Central memory CD8-positive, alpha-beta T cell (primary cell): ENCODE measurements around the gene SNRPB.
"Not testable (repeated sequence)": the region's sequence is repeated elsewhere in the genome, so short reads cannot be mapped to it uniquely, and the experiment has no call there.

Source experiments
- ATAC-seq: fragments of 150-1000 bp; cut with Tn5 transposase; replicated peaks from 2 replicates; pipeline ENCODE4 v1.10.0; 2022; ENCODE audit warnings: mild to moderate bottlenecking, moderate FRiP score, moderate number of reproducible peaks; ENCODE audit not compliant: poor library complexity, severe bottlenecking; ENCODE audit errors: extremely low read depth
- DNase-seq, 2 donors: peaks; one replicate each; pipeline ENCODE4 v3.0.0; 2021; ENCODE audit warnings: low spot score in 2 of 2
- H3K27ac Mint-ChIP-seq: one replicate; pipeline ENCODE4 v1.8.0; 2022; ENCODE audit warnings: low read depth, mild to moderate bottlenecking, moderate library complexity, mixed read lengths
- H3K27me3 Mint-ChIP-seq: one replicate; pipeline ENCODE4 v1.8.0; 2022; ENCODE audit warnings: mixed read lengths
- H3K36me3 Mint-ChIP-seq: one replicate; pipeline ENCODE4 v1.8.0; 2022; ENCODE audit warnings: mild to moderate bottlenecking, moderate library complexity, mixed read lengths; ENCODE audit not compliant: insufficient read depth
- H3K4me1 Mint-ChIP-seq: one replicate; pipeline ENCODE4 v1.8.0; 2022; ENCODE audit warnings: mixed read lengths
- H3K4me3 Mint-ChIP-seq: one replicate; pipeline ENCODE4 v1.8.0; 2022; ENCODE audit warnings: mild to moderate bottlenecking, moderate library complexity, mixed read lengths
- H3K9me3 Mint-ChIP-seq: one replicate; pipeline ENCODE4 v1.8.0; 2022; ENCODE audit warnings: mixed read lengths

The SNRPB gene

GRCh38 chr20:2470423-2471193 is at the start of gene SNRPB:
Gene SNRPB (minus strand): TSS chr20:2470789. CDS start chr20:2470690, 99 bp downstream.
- H3K36me3 Mint-ChIP-seq: peaks cover 38% of the 10 kb centered on the region

GRCh38 chr20:2519115-2519809 is 48.7 kb upstream of the SNRPB start:
- Mint-ChIP-seq H3K27me3 (no peaks in the 10 kb centered on the region), H3K4me3 (no peak overlapping the region), H3K9me3 (no peaks in the 10 kb centered on the region), H3K36me3 (peaks cover 5% of the 10 kb centered on the region), H3K27ac (no peak overlapping the region), H3K4me1 (peaks cover 5% of the 10 kb centered on the region)
- ATAC-seq (no peak), DNase-seq (no peak)

More at GRCh38 chr20:2470423-2471193, at the start of gene SNRPB:
- DNase-seq (peak; percentile 92 to 95), ATAC-seq (peak; percentile 93)
- Mint-ChIP-seq H3K4me3 (peak within 1 kb of the TSS; percentile 95), H3K4me1 (peaks cover 46% of the 10 kb centered on the region), H3K9me3 (no peaks in the 10 kb centered on the region), H3K27me3 (no peaks in the 10 kb centered on the region), H3K27ac (peak within 1 kb of the TSS; percentile 99)

- Mint-ChIP-seq H3K4me3 (no peak overlapping the region), H3K36me3 (no peaks in the 10 kb centered on the region), H3K27ac (no peak overlapping the region), H3K4me1 (no peaks in the 10 kb centered on the region), H3K27me3 (no peaks in the 10 kb centered on the region), H3K9me3 (no peaks in the 10 kb centered on the region)
- DNase-seq: no peak
- no peak for ATAC-seq
Observed at GRCh38 chr20:2518558-2518957, 48.0 kb upstream of the SNRPB start.

- Mint-ChIP-seq H3K4me3 (no peak overlapping the region), H3K36me3 (no peaks in the 10 kb centered on the region), H3K4me1 (no peaks in the 10 kb centered on the region), H3K27me3 (no peaks in the 10 kb centered on the region), H3K9me3 (no peaks in the 10 kb centered on the region), H3K27ac (no peak overlapping the region)
- DNase-seq (no peak), ATAC-seq (no peak)
Observed at GRCh38 chr20:2518096-2518495, 47.5 kb upstream of the SNRPB start.

GRCh38 chr20:2516399-2516798 is 45.8 kb upstream of the SNRPB start:
- Mint-ChIP-seq H3K36me3 (no peaks in the 10 kb centered on the region), H3K27ac (no peak overlapping the region), H3K9me3 (no peaks in the 10 kb centered on the region), H3K27me3 (no peaks in the 10 kb centered on the region), H3K4me1 (no peaks in the 10 kb centered on the region), H3K4me3 (no peak overlapping the region)
- ATAC-seq (no peak), DNase-seq (no peak)

GRCh38 chr20:2515203-2515602 is 44.6 kb upstream of the SNRPB start:
- Mint-ChIP-seq H3K9me3 (no peaks in the 10 kb centered on the region), H3K4me1 (no peaks in the 10 kb centered on the region)
- no peak for ATAC-seq

GRCh38 chr20:2509794-2510193 is 39.2 kb upstream of the SNRPB start:
- Mint-ChIP-seq H3K4me1 (peaks cover 15% of the 10 kb centered on the region), H3K27ac (no peak overlapping the region), H3K9me3 (no peaks in the 10 kb centered on the region), H3K27me3 (peaks cover 10% of the 10 kb centered on the region), H3K36me3 (peaks cover 7% of the 10 kb centered on the region), H3K4me3 (no peak overlapping the region)
- ATAC-seq: no peak
- DNase-seq: no peak

More at GRCh38 chr20:2515203-2515602, 44.6 kb upstream of the SNRPB start:
- H3K36me3 Mint-ChIP-seq: no peaks in the 10 kb centered on the region
- H3K27ac Mint-ChIP-seq: no peak overlapping the region
- H3K27me3 Mint-ChIP-seq: peaks cover 8% of the 10 kb centered on the region
- DNase-seq: no peak
- no peak overlapping the region for H3K4me3 Mint-ChIP-seq

- DNase-seq (no peak), ATAC-seq (no peak)
- peak overlapping the region; percentile 95 for H3K27ac Mint-ChIP-seq
- H3K4me1 Mint-ChIP-seq: peaks cover 15% of the 10 kb centered on the region
- no peaks in the 10 kb centered on the region for H3K9me3 Mint-ChIP-seq
- peak overlapping the region; percentile 96 for H3K4me3 Mint-ChIP-seq
- H3K27me3 Mint-ChIP-seq: peaks cover 10% of the 10 kb centered on the region
- peaks cover 7% of the 10 kb centered on the region for H3K36me3 Mint-ChIP-seq
Observed at GRCh38 chr20:2509468-2509781, 38.8 kb upstream of the SNRPB start.

GRCh38 chr20:2508631-2509467 is 38.3 kb upstream of the SNRPB start, which contains the start of gene ZNF343:
Gene ZNF343 (minus strand): TSS chr20:2508915. CDS start chr20:2493895, 15,020 bp downstream.
- Mint-ChIP-seq H3K36me3 (peaks cover 7% of the 10 kb centered on the region), H3K27me3 (peaks cover 10% of the 10 kb centered on the region), H3K9me3 (no peaks in the 10 kb centered on the region), H3K4me1 (peaks cover 15% of the 10 kb centered on the region), H3K27ac (peak within 1 kb of the TSS; percentile 95), H3K4me3 (peak within 1 kb of the TSS; percentile 96)
- ATAC-seq (peak; percentile 95), DNase-seq (peak; percentile 66 to 70)

- Mint-ChIP-seq H3K36me3 (peaks cover 7% of the 10 kb centered on the region), H3K4me1 (peaks cover 17% of the 10 kb centered on the region), H3K27me3 (peaks cover 10% of the 10 kb centered on the region), H3K4me3 (peak overlapping the region; percentile 96), H3K9me3 (no peaks in the 10 kb centered on the region), H3K27ac (peak overlapping the region; percentile 95)
- ATAC-seq: no peak
- no peak for DNase-seq
Observed at GRCh38 chr20:2507875-2508630, 37.5 kb upstream of the SNRPB start.

- ATAC-seq: no peak
- Mint-ChIP-seq H3K27ac (no peak overlapping the region), H3K27me3 (peaks cover 10% of the 10 kb centered on the region), H3K4me1 (peaks cover 22% of the 10 kb centered on the region), H3K4me3 (peak overlapping the region; percentile 96), H3K9me3 (no peaks in the 10 kb centered on the region), H3K36me3 (peaks cover 7% of the 10 kb centered on the region)
- no peak for DNase-seq
Observed at GRCh38 chr20:2507464-2507863, 36.9 kb upstream of the SNRPB start.

GRCh38 chr20:2506426-2506825 is 35.8 kb upstream of the SNRPB start:
- peaks cover 22% of the 10 kb centered on the region for H3K4me1 Mint-ChIP-seq
- H3K9me3 Mint-ChIP-seq, H3K27me3 Mint-ChIP-seq: not testable (repeated sequence)

More at GRCh38 chr20:2506426-2506825, 35.8 kb upstream of the SNRPB start:
- H3K4me3 Mint-ChIP-seq, H3K27ac Mint-ChIP-seq, H3K36me3 Mint-ChIP-seq, ATAC-seq, DNase-seq: not testable (repeated sequence)
